ENCODE results near the gene CDKAL1.
"Not testable (repeated sequence)": the region's sequence is repeated elsewhere in the genome, so short reads cannot be mapped to it uniquely, and the experiment has no call there.

CDKAL1 gene

DNA sequence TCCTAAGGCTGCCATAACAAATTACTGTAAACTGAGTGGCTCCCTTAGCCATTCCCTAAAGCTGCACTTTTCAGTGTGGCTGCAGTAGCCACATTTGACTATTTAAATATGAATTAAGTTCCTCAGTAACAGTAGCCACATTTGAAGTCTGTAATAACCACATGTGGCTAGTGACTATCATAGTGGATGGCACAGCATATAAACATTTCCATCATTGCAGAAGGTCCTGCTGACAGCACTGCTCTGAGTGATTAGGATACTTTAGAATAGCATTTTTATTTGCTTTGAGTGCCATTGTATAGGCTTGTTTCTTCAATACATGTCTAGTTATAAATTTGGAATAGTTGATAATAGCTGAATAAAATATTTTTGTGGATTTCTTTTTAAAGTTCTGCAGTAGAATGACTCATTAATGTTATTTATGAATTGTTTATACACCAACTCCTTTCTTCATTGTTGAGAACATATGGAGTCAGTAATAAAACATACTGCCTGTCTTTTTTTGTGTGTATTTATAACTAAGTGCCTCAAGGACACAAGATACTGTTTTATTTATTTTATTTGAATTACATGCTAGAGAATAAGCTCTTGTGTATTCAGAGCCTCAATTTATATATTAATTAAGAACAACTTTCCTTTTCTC lies 217.2 kb downstream of the CDKAL1 start:
- DNase-seq = no peak

DNA sequence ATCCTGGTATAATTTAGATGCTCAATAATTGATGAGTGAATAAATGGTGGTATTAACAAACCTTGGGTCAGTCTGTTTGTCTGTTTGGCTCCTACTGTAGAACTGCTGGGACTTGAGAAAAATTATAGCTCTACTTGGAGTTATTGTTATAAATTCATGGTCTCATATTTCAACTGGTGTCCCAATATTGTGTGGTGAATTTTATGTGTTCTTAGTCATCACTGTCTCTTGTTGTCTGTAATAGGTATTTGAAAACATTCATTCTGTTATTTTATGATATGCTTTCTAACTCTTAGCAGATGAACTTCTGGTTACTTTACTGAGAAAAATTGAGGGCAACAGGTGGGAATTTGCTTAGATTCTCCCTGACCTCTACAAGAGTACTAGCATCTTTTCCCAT lies 221.4 kb downstream of the CDKAL1 start:
- no peak for DNase-seq

- not testable (repeated sequence) for DNase-seq
These were observed 222.4 kb downstream of the CDKAL1 start for GRCh38 chr6:20756584-20757147.

DNA sequence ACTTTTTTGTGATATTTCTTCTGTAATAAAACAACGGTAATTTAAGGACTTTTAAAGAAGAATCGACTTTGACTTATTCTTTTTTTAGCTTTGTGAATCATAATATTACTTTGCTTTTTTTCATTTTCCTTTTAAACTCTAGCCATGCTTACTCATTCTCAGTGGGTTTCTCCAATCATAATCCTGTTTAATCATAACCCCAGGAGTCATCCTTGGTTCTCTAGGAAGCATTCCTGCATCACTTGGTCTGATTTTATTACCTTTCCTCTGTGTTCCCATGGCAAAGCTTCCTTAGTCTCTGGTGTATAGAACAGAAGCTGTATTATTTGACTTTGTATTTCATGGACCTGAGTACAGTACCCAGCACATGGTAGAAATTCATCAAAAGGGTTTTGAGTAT lies 223.5 kb downstream of the CDKAL1 start:
- no peak for DNase-seq

GRCh38 chr6:20763296-20763695 lies 229.0 kb downstream of the CDKAL1 start:
- DNase-seq = no peak

DNA sequence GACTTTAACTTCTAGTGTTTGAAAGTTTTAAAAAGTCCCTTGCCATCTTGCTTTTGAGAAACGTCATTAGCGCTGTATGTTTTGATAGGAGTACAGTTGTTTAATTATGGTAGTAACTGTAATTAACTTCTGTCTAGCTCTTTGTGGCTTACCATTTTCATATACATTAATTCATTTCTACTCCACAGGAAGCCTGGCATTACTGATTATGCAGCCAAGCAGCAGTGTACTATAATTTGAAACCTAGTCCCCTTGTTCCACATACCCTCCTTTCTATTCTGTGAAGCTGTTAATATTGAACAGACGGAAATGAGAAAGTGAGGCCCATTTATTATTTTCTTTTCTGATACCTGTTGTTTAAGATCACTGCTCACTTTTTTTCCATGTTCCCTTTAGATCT lies 235.4 kb downstream of the CDKAL1 start:
- no peak for DNase-seq

DNA sequence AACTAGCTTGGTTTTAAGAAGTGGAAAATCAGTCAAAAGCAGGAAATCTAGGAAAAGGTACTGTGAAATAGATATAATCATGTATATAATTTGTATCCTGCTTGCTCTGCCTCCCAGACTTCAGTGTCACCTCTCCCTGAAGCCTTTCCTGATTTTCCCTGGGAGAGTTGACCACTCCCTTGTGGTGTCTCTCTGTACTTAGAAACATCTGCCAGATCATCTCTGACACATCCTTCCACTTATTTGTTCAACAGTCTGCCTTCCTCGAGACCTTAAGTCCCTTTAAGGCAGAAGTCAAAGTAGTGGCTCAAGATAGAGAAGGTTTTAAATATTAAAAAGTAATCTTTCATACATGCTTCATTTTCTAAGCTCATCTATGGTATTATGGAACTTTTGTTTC lies 236.5 kb downstream of the CDKAL1 start:
- no peak for DNase-seq

DNA sequence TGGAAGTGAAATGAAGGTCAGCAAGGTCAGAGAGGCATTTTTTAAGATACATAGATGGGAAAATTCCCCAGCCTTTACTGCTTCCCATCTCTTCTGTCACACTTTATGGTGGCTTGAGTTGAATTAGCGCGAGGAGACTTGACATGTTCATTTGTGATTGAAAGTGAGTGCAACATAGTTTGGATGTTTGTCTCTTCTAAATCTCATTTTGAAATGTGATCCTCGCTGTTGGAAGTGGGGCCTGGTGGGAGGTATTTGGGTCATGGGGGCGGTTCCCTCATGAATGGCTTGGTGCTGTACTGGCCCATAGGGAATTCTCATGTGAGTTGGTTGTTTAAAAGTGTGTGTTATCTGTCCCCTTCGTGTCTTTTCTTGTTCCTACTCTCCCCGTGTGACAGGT lies 237.2 kb downstream of the CDKAL1 start:
- DNase-seq = no peak

- DNase-seq = no peak
These were observed 239.6 kb downstream of the CDKAL1 start for GRCh38 chr6:20773822-20774221.

GRCh38 chr6:20775981-20776380 lies 241.7 kb downstream of the CDKAL1 start:
- no peak for DNase-seq

- no peak for DNase-seq
These were observed 243.5 kb downstream of the CDKAL1 start for GRCh38 chr6:20777801-20778200.

GRCh38 chr6:20778459-20778858 lies 244.2 kb downstream of the CDKAL1 start:
- DNase-seq = no peak

DNA sequence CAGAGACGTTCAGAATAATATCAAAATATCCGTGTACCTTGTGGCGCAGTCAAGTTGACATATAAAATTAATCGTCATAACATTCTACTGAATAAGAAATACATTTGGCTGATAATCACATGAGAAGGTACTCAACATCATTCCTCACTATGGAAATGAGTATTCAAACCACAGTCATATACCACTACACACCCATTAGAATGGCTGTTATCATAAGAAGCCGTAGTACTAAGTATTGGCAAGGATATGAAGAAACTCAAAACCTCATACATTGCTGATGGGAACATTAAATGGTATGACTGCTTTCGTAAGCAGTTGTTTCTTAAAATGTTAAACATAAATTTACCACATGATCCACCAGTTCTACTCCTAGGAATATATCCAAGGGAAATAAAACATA lies 244.7 kb downstream of the CDKAL1 start:
- no peak for DNase-seq

- no peak for DNase-seq
These were observed 254.9 kb downstream of the CDKAL1 start for GRCh38 chr6:20789162-20789561.

DNA sequence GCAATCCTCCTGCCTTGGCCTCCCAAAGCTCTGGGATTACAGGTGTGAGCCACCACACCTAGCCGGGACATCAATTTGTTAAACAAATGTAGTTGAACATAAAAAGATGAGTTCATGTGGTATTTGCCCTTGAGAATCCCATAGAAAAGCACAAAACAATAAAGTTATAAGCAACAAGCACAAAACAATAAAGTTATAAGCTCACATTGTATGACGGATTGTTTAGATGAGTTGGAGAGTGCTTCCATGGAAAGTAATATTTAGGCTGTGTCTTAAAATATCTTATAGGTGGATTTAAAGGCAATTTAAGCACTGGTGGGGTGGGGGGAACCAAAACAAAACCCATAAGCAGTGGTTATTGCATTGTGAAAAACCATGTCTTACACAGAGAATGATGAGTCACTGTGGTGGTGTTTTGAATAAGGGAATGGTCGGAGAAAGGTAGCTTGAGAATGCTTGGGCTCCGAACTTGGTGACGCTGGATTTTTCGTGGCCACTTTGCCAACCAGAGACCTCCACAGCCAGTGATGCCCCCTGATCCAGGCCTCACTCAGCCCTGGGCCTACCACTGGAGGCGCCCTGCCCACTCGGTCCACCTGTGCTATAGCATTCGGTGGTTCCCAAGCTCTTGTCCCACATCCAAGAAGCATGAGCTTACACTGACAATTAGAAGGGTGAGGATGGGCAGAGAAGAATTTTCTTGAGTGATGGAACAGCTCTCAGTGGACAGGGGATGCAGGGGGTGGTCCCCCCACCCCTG lies 256.0 kb downstream of the CDKAL1 start:
- no peak for DNase-seq

- no peak for DNase-seq
These were observed 256.8 kb downstream of the CDKAL1 start for GRCh38 chr6:20791074-20791473.

DNA sequence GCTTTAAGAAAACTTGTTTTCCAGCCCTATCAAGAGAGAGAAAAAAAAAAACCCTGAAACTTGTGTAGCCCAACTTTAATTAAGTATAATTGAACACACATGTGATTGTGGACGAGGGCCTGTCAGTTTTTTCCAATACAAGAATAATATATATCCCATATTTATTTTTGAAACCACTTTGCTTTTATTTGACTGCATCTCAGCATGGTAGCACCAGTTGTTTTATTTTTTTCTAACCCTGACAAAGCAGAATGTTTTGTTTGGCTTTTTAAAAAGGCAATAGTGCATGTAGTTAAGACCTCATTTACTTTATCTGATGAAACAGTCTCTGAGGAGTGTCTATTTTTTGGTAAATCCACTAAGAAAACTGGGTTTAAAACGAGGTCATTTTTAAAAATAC lies 257.7 kb downstream of the CDKAL1 start:
- no peak for DNase-seq

- DNase-seq = no peak
These were observed 258.9 kb downstream of the CDKAL1 start for GRCh38 chr6:20793174-20793573.

GRCh38 chr6:20797597-20797996 lies 263.3 kb downstream of the CDKAL1 start:
- no peak for DNase-seq

DNA sequence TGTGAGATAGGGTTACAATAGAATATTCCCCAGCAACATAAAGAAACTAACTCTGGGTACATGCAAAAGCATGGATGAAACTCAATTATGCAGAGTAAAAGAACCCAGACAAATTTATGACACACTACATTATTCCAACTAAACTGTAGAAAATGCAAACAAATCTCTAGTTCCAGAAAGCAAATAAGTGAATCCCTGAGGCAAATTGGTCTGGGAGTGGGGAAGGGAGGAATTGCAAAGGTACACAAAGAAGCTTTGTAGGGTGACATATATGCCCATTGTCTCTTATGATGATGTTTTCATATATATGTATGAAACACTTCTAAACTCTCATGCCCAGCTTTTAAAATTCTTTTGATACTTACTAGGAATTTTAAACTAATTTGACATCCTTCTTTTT lies 266.0 kb downstream of the CDKAL1 start:
- no peak for DNase-seq

GRCh38 chr6:20800653-20801052 lies 266.4 kb downstream of the CDKAL1 start:
- DNase-seq = no peak

DNA sequence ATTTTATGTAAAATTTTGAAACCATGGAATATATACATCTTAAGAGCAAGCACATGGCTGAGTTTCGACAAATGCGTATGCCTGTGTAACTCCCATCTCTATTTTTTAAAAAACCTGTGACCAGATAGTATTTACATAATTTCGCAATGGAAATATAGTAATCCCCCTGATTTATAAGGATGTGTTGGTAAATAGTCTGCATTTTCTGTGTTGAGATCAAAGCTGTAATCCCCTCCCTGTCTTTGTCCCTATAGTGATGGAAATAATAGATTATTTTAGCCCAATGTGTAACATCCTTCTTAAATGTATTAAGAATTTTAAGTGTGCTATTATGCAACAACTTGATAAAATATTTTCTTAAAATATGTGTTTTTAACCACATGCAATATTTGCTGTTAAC lies 267.3 kb downstream of the CDKAL1 start:
- no peak for DNase-seq

DNA sequence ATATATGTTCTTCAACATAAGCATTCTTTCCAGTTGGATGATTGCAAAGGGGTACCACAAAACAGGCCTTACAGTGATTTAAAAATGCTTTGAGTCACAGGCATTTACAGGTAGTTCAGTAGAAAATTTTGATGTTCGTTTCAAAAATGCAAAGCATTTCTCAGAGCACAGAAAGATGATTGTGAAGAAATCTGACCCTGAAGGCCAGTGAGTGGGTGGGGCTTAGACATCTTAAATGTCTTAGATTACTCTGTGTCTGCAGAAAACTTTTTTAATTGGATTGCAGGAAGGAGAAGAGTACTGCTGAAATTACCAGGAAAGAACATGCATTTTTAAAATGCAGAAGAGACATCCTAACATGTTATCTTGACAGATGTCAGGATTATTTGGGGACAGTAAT lies 268.3 kb downstream of the CDKAL1 start:
- DNase-seq = no peak

DNA sequence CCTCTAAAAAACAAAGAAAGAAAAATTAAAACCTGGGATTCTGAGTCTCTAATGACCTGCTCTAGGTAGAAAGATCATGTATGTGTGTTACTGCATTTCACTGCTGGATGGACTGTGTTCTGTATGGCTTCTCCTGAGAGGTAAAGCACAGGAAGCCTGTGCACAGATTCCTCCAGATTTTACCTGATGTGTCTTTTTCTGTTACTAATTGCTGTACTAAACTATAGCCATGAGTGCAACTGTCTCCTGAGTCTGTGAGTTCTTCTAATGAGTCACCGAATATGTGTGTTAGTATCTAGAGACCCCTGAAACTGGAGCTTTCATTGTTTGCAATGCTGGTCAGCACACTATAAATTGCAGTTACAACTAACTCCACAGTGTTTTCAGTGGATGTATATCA lies 270.8 kb downstream of the CDKAL1 start:
- no peak for DNase-seq

DNA sequence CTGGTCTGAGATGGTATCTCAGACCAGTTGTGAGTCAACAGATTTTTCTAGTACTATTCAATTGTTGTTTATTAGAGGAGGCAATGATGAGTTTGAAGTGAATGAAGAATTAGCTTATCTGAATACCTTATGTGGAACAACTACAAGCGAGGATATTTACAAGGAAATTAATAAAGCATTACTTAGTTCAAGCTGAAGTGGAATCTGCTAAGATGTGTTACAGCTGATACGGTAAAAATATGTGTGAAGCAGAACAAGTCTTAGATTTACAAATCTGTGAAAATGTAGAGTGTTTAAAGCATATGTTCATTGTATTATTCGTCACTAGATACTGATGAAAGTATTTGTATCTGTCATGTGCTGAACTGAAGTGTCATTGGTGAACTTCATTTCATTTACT lies 272.4 kb downstream of the CDKAL1 start:
- DNase-seq = no peak

Data from activated CD4-positive, alpha-beta T cell treated with anti-CD3 and anti-CD28 coated beads, Interleukin-2, amount 50 U/mL, for 48 hours (primary cell).